ENCODE measurements around the gene RCL1.

The RCL1 gene

GRCh38 chr9:4844056-4844838 lies 51.5 kb downstream of the RCL1 start:
- DNase-seq: no peak

GRCh38 chr9:4849369-4849768 lies 56.6 kb downstream of the RCL1 start:
- no peak for DNase-seq

- no peak for DNase-seq
Observed at GRCh38 chr9:4850603-4851310, 58.0 kb downstream of the RCL1 start.

- no peak for DNase-seq
Observed at GRCh38 chr9:4852419-4852818, 59.7 kb downstream of the RCL1 start.

- no peak for DNase-seq
Observed at GRCh38 chr9:4854265-4854590, 61.5 kb downstream of the RCL1 start.

- DNase-seq: no peak
Observed at GRCh38 chr9:4855841-4856240, 63.1 kb downstream of the RCL1 start.

GRCh38 chr9:4857163-4857810 lies 64.5 kb downstream of the RCL1 start:
- DNase-seq: no peak

GRCh38 chr9:4859035-4859434 lies 66.3 kb downstream of the RCL1 start:
- DNase-seq: no peak

GRCh38 chr9:4860383-4860782 lies 67.6 kb downstream of the RCL1 start:
- DNase-seq: no peak

GRCh38 chr9:4861145-4861544 lies 68.4 kb downstream of the RCL1 start:
- DNase-seq: no peak

GRCh38 chr9:4861736-4862451 lies 69.2 kb downstream of the RCL1 start:
- no peak for DNase-seq

GRCh38 chr9:4862506-4863250 lies 69.9 kb downstream of the RCL1 start:
- no peak for DNase-seq

- DNase-seq: no peak
Observed at GRCh38 chr9:4864234-4864661, 71.5 kb downstream of the RCL1 start.

- DNase-seq: no peak
Observed at GRCh38 chr9:4864698-4865097, 72.0 kb downstream of the RCL1 start.

GRCh38 chr9:4865681-4866080 lies 72.9 kb downstream of the RCL1 start:
- no peak for DNase-seq

- DNase-seq: no peak
Observed at GRCh38 chr9:4866239-4866969, 73.7 kb downstream of the RCL1 start.

GRCh38 chr9:4873066-4873465 lies 80.3 kb downstream of the RCL1 start:
- DNase-seq: no peak

- no peak for DNase-seq
Observed at GRCh38 chr9:4875559-4875958, 82.8 kb downstream of the RCL1 start.

- no peak for DNase-seq
Observed at GRCh38 chr9:4879115-4879558, 86.4 kb downstream of the RCL1 start.

- DNase-seq: no peak
Observed at GRCh38 chr9:4883326-4883873, 90.7 kb downstream of the RCL1 start.

GRCh38 chr9:4886698-4887097 lies 94.0 kb downstream of the RCL1 start:
- DNase-seq: no peak

- no peak for DNase-seq
Observed at GRCh38 chr9:4887556-4887955, 94.8 kb downstream of the RCL1 start.

All from NCI-H1048 (cell line).